ENCODE results near the gene EPS8L2. TPM values are rescaled to one million over a fixed set of nuclear protein-coding genes. Genes with fewer than 3 reads are reported as not detected.
"Not testable (repeated sequence)": the region's sequence is repeated elsewhere in the genome, so short reads cannot be mapped to it uniquely, and the experiment has no call there.

EPS8L2 gene
- total RNA-seq, 4 donors from 2014 or later = 163 to 367 (median 238) TPM

- Histone ChIP-seq H3K36me3 (no peaks in the 10 kb centered on the region), H3K4me1 (peaks cover 7 to 31% (median 25%) of the 10 kb centered on the region in 3 donors), H3K4me3 (no peak overlapping the region), H3K27me3 (peaks cover 0 to 19% (median 0%) of the 10 kb centered on the region in 4 donors), H3K9me3 (no peaks in the 10 kb centered on the region), H3K27ac (no peak overlapping the region)
- TF ChIP-seq CTCF (IDR thresholded peaks at IDR 0.05) (no peak), POLR2A (IDR thresholded peaks at IDR 0.05) (no peak)
- DNase-seq = no peak
- intact Hi-C loops (cut with DNase I) = no loop called here
- 74 to 81% methylated on average over 17 to 20 of the region's 20 CpGs for WGBS, 2 donors
Observed at GRCh38 chr11:733072-733471, 27.0 kb downstream of the EPS8L2 start.

- WGBS, 2 donors = 66 to 91% methylated on average over 5 to 19 of the region's 26 CpGs
- H3K9me3 ChIP-seq; H3K36me3 ChIP-seq; H3K27ac ChIP-seq; H3K27me3 ChIP-seq; DNase-seq; intact Hi-C loops (cut with DNase I); H3K4me3 ChIP-seq: not testable (repeated sequence)
- H3K4me1 ChIP-seq = peaks cover 0 to 25% (median 10%) of the 10 kb centered on the region in 3 donors
Observed at GRCh38 chr11:734541-734940, 28.5 kb downstream of the EPS8L2 start.

GRCh38 chr11:737366-737765 lies 31.3 kb downstream of the EPS8L2 start:
- Histone ChIP-seq H3K27me3 (no peaks in the 10 kb centered on the region), H3K36me3 (no peaks in the 10 kb centered on the region), H3K4me1 (peaks cover 0 to 31% (median 9%) of the 10 kb centered on the region in 3 donors), H3K27ac (peak overlapping the region in 3 of 4 donors; percentile 70 to 78 (median 74)), H3K4me3 (peak overlapping the region in 1 of 4 donors; percentile 7), H3K9me3 (no peaks in the 10 kb centered on the region)
- DNase-seq = no peak
- TF ChIP-seq CTCF (IDR thresholded peaks at IDR 0.05) (no peak), POLR2A (IDR thresholded peaks at IDR 0.05) (no peak)
- WGBS, 2 donors = 32 to 43% methylated on average over 10 of the region's 11 CpGs
- intact Hi-C loops (cut with DNase I) = no loop called here

- Histone ChIP-seq H3K27ac (peak overlapping the region in 3 of 4 donors; percentile 70 to 78 (median 74)), H3K4me3 (peak overlapping the region in 1 of 4 donors; percentile 7), H3K4me1 (peaks cover 0 to 35% (median 9%) of the 10 kb centered on the region in 3 donors)
- intact Hi-C loops (cut with DNase I); H3K9me3 ChIP-seq; H3K36me3 ChIP-seq; H3K27me3 ChIP-seq; DNase-seq: not testable (repeated sequence)
- 11 to 34% methylated on average over 9 to 10 of the region's 10 CpGs for WGBS, 2 donors
Observed at GRCh38 chr11:737899-738298, 31.9 kb downstream of the EPS8L2 start.

- no peak for DNase-seq
- intact Hi-C loops (cut with DNase I) = no loop called here
- TF ChIP-seq POLR2A (IDR thresholded peaks at IDR 0.05) = no peak
- TF ChIP-seq CTCF (IDR thresholded peaks at IDR 0.05) = no peak
- peaks cover 0 to 48% (median 14%) of the 10 kb centered on the region in 3 donors for H3K4me1 ChIP-seq
- no peak overlapping the region for H3K4me3 ChIP-seq
- no peaks in the 10 kb centered on the region for H3K36me3 ChIP-seq
- 65 to 87% methylated on average over 3 of the region's 3 CpGs for WGBS, 2 donors
- no peaks in the 10 kb centered on the region for H3K27me3 ChIP-seq
- H3K27ac ChIP-seq = peak overlapping the region in 2 of 4 donors; percentile 22 to 61
- H3K9me3 ChIP-seq = no peaks in the 10 kb centered on the region
Observed at GRCh38 chr11:742156-742546, 36.1 kb downstream of the EPS8L2 start.

GRCh38 chr11:742571-743201 lies 36.7 kb downstream of the EPS8L2 start:
- no peaks in the 10 kb centered on the region for H3K36me3 ChIP-seq
- intact Hi-C loops (cut with DNase I) = no loop called here
- H3K27ac ChIP-seq = peak overlapping the region in 1 of 4 donors; percentile 61
- no peak overlapping the region for H3K4me3 ChIP-seq
- H3K27me3 ChIP-seq = no peaks in the 10 kb centered on the region
- peaks cover 0 to 42% (median 9%) of the 10 kb centered on the region in 3 donors for H3K4me1 ChIP-seq
- TF ChIP-seq POLR2A (IDR thresholded peaks at IDR 0.05) = no peak
- TF ChIP-seq CTCF (IDR thresholded peaks at IDR 0.05) = no peak
- WGBS, 2 donors = 84 to 93% methylated on average over 3 to 4 of the region's 4 CpGs
- DNase-seq = no peak
- no peaks in the 10 kb centered on the region for H3K9me3 ChIP-seq

Measured in esophagus squamous epithelium (tissue), 5 donors.